ENCODE measurements around the gene B3GLCT.
"Not testable (repeated sequence)": the region's sequence is repeated elsewhere in the genome, so short reads cannot be mapped to it uniquely, and the experiment has no call there.

B3GLCT gene

DNA sequence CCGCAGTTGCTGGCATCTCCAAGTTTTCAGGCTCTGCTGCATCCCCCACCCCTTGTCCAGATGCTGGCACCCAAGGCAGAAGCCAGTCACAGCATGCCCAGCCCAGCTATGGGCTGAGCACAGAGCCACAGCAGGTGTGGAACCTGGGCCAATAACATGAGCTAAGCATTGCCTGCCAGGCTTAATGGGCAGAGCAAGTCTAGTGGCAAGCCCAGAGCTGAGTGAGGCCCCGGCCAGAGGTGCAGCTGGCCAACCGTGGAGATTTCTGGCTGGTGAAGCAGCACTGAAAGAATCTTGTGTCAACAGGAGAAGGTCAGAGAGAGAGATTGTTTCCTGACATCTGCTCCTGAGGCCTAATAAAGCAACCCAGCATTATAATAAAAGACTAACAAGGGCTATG is 111.0 kb downstream of the B3GLCT start:
- no peak for ATAC-seq (ENCODE audit: low read depth)
- H3K27me3 Mint-ChIP-seq, result no peaks in the 10 kb centered on the region
- no peak for DNase-seq (ENCODE audit: low spot score in 2 of 2)
- no peaks in the 10 kb centered on the region for H3K4me1 Mint-ChIP-seq
- peaks cover 26% of the 10 kb centered on the region for H3K36me3 Mint-ChIP-seq
- H3K4me3 Mint-ChIP-seq, result no peak overlapping the region
- H3K27ac Mint-ChIP-seq, result no peak overlapping the region
- H3K9me3 Mint-ChIP-seq, result peaks cover 27% of the 10 kb centered on the region

DNA sequence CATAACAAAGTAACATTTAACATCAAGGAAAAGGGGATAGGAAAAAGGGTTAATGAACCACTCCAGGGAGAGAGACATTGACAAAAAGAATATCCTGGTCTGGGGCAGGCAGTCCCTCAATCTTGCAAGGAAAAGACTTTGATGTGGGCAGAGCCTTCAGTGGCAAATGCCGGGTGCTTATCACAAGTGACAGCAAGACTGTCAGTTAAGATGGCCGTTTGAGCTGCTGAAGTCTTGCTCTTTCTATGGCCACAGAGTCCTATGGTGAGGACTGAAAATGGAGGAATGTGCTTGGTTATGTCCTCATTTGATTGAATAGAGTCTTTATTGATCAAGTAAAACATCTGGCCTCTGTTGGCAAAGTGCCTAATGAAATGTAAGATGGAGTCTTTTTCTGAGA is 112.1 kb downstream of the B3GLCT start:
- DNase-seq (ENCODE audit: low spot score in 2 of 2) (no peak), ATAC-seq (ENCODE audit: low read depth) (no peak)
- Mint-ChIP-seq H3K9me3 (peaks cover 28% of the 10 kb centered on the region), H3K4me3 (no peak overlapping the region), H3K4me1 (no peaks in the 10 kb centered on the region), H3K27ac (no peak overlapping the region), H3K36me3 (peaks cover 26% of the 10 kb centered on the region), H3K27me3 (no peaks in the 10 kb centered on the region)

DNA sequence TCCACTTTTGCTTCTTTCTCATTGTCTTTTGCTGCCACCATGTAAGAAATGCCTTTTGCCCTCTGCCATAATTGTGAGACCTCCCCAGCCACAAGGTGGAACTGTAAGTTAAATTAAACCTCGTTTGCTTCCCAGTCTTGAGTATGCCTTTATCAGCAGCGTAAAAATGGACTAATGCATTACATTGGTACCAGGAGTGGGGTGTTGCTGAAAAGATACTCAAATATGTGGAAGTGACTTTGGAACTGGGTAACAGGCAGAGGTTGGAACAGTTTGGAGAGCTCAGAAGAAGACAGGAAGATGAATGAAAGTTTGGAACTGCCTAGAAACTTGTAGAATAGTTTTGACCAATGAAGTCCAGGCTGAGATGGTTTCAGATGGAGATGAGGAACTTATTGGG is 115.2 kb downstream of the B3GLCT start:
- H3K4me3 Mint-ChIP-seq, result no peak overlapping the region
- H3K27me3 Mint-ChIP-seq, result no peaks in the 10 kb centered on the region
- DNase-seq (ENCODE audit: low spot score in 2 of 2), result no peak
- no peak overlapping the region for H3K27ac Mint-ChIP-seq
- ATAC-seq (ENCODE audit: low read depth), result no peak
- no peaks in the 10 kb centered on the region for H3K4me1 Mint-ChIP-seq
- H3K9me3 Mint-ChIP-seq, result peaks cover 23% of the 10 kb centered on the region
- peaks cover 31% of the 10 kb centered on the region for H3K36me3 Mint-ChIP-seq

DNA sequence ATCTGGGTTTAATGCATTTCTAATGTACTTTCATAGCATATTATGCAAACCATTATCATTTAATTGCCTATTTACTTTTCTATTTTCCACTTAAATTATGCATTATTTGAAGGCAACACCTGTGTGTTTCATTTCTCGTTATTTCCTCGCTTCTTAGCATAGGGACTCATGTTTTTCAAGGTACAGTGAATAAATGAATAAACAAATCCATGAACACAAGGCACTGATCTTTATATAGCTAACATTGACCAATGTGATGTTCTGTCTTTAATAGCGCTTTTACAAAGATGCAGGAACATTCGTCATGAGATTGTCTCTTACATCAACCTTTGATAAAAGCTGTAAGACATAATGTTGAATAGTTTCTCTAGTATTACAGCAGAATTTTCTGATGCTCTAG is 121.2 kb downstream of the B3GLCT start:
- peaks cover 13% of the 10 kb centered on the region for H3K36me3 Mint-ChIP-seq
- peaks cover 10% of the 10 kb centered on the region for H3K4me1 Mint-ChIP-seq
- DNase-seq (ENCODE audit: low spot score in 2 of 2) (no peak), ATAC-seq (ENCODE audit: low read depth) (peak; percentile 77)
- H3K9me3 Mint-ChIP-seq, result peaks cover 3% of the 10 kb centered on the region
- H3K27me3 Mint-ChIP-seq, result no peaks in the 10 kb centered on the region
- H3K27ac Mint-ChIP-seq, result no peak overlapping the region
- H3K4me3 Mint-ChIP-seq, result no peak overlapping the region

DNA sequence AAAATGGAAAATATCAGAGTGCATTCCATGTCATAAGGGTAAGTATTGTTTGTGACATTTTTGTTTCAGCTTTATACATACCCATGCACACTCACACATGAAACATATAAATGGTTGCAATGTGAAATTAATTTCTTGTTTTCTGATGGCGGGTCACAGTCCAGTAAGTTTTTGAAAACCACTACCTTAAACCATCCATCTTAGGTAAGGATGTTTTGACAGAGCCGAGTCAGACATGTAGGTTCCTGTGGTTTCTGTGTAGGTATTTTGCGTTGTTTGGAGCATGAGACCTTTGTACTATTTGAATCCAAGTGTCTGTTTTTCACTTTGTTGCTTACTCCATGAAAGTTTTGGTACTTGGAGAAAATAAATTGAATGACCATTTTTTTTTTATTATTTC is 121.7 kb downstream of the B3GLCT start:
- Mint-ChIP-seq H3K36me3 (peaks cover 14% of the 10 kb centered on the region), H3K27ac (no peak overlapping the region), H3K27me3 (no peaks in the 10 kb centered on the region), H3K4me3 (no peak overlapping the region), H3K4me1 (peaks cover 10% of the 10 kb centered on the region), H3K9me3 (peaks cover 2% of the 10 kb centered on the region)
- DNase-seq (ENCODE audit: low spot score in 2 of 2) (no peak), ATAC-seq (ENCODE audit: low read depth) (peak; percentile 69)

DNA sequence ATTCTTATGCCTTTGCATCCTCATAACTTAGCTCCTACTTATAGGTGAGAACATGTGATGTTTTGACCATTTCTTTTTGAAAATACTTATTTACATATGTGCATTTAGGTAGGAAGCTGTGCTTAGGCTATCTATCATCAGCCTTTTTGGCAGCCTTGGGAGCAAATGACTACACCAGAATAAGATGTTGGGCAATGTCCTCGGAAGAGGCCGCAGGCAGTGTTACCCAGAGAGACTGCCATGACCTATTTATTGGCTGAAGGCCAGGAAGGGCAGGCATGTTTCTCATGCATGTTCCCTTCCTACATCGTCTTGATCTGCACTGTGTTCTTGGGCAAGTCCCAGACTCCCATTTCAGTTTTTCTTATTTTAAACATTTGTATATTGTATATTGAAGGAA is 122.3 kb downstream of the B3GLCT start:
- ATAC-seq (ENCODE audit: low read depth) (no peak), DNase-seq (ENCODE audit: low spot score in 2 of 2) (no peak)
- no peaks in the 10 kb centered on the region for H3K27me3 Mint-ChIP-seq
- H3K9me3 Mint-ChIP-seq, result peaks cover 2% of the 10 kb centered on the region
- no peak overlapping the region for H3K27ac Mint-ChIP-seq
- peaks cover 10% of the 10 kb centered on the region for H3K4me1 Mint-ChIP-seq
- peaks cover 17% of the 10 kb centered on the region for H3K36me3 Mint-ChIP-seq
- H3K4me3 Mint-ChIP-seq, result no peak overlapping the region

DNA sequence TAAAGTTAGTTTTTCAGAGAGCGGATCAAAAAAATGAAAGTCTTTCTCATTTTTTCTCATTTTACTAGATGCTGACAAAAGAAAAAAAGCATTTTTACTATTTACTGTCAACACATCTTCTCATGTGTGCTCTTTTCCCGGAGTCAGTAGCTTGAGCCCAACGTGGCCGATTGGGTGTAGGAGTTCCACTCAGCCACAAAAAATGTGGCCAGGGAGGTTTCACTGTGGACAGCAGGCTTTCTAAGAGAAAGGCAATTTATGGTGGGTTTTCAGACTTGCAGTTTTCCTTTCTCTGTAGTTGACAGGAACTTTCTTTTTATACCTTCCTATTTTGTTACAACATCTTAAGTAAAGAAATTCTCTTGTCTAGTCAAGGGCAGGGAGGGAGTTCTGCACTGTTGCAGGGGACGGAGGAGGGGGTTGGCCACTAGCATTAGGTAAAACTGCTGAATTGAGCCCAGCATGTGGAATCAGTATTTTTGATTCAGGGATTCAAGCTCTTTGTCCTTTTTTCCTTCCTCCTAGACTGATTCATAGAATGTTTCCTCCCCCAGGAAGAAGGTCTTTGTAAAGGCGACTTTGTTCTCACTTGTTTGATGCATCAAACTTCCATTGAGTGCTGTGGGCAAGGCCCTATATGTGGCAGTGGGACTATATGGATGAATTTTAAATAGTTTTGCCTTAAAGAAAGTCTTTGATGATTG is 123.1 kb downstream of the B3GLCT start:
- no peak overlapping the region for H3K27ac Mint-ChIP-seq
- peaks cover 10% of the 10 kb centered on the region for H3K4me1 Mint-ChIP-seq
- ATAC-seq (ENCODE audit: low read depth) (no peak), DNase-seq (ENCODE audit: low spot score in 2 of 2) (no peak)
- H3K4me3 Mint-ChIP-seq, result no peak overlapping the region
- H3K9me3 Mint-ChIP-seq, result peaks cover 2% of the 10 kb centered on the region
- H3K36me3 Mint-ChIP-seq, result peaks cover 15% of the 10 kb centered on the region
- no peaks in the 10 kb centered on the region for H3K27me3 Mint-ChIP-seq

DNA sequence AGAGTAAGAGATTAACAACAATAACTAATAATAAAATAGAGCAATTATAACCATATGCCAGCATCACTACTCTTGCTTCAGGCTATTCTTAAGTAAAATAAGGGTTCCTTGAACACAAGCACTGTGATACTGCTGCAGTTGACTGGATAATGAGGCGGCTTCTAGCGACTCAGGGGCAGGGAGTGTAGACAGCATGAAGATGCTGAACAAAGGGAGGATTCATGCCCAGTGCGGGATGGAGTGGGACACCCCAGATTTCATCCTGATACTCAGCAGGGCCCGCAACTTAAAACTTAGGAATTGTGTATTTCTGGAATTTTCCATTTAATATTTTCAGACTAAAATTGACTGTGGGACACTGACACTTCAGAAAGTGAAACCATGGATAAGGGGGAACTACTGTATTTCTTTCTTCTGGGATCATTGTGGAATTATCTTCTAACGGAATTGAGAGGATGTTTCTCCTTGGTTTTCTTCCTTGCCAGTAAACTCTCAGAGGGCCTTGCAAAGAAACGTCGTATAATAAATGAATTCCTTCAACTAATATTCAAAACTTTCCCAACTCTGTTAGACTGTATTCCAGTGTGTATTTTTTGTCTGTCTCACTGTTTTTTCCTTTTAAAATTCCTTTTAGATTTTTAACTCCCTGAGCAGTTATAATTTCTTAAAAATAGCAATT is 127.5 kb downstream of the B3GLCT start:
- ATAC-seq (ENCODE audit: low read depth) (no peak), DNase-seq (ENCODE audit: low spot score in 2 of 2) (no peak)
- H3K4me1 Mint-ChIP-seq, result no peaks in the 10 kb centered on the region
- no peak overlapping the region for H3K27ac Mint-ChIP-seq
- H3K36me3 Mint-ChIP-seq, result peaks cover 21% of the 10 kb centered on the region
- H3K4me3 Mint-ChIP-seq, result no peak overlapping the region
- no peaks in the 10 kb centered on the region for H3K27me3 Mint-ChIP-seq
- H3K9me3 Mint-ChIP-seq, result no peaks in the 10 kb centered on the region

DNA sequence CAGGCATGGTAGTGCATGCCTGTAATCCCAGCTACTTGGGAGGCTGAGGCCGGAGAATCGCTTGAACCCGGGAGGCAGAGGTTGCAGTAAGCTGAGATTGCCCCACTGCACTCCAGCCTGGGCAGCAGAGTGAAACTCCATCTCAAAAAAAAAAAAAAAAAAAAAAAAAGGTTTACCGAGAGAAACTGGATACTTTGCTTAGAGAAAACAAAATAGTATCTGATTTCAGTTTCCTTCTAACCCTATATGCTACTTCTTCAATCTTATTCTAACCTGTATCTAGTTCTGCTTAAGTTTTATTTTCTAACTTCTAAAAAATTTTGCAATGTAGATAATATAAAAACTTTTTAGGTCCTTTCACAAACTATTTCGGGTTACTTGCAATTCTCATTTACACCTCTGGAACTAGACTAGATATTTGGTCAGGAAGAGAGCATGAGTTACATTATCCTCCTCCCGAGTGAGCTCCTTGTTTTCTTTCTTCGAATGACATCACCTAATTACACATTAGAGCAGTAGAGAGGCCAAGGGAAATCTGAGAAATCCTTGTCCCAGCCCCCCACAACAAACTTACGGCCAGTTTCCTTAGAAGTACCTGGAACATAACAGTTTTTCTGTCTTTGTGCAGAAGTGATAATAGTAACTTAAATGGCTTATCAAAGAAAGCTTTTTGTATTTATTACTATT is 128.9 kb downstream of the B3GLCT start:
- no peak overlapping the region for H3K4me3 Mint-ChIP-seq
- no peaks in the 10 kb centered on the region for H3K9me3 Mint-ChIP-seq
- no peaks in the 10 kb centered on the region for H3K4me1 Mint-ChIP-seq
- ATAC-seq (ENCODE audit: low read depth) (no peak), DNase-seq (ENCODE audit: low spot score in 2 of 2) (no peak)
- H3K27me3 Mint-ChIP-seq, result no peaks in the 10 kb centered on the region
- peaks cover 21% of the 10 kb centered on the region for H3K36me3 Mint-ChIP-seq
- H3K27ac Mint-ChIP-seq, result no peak overlapping the region

DNA sequence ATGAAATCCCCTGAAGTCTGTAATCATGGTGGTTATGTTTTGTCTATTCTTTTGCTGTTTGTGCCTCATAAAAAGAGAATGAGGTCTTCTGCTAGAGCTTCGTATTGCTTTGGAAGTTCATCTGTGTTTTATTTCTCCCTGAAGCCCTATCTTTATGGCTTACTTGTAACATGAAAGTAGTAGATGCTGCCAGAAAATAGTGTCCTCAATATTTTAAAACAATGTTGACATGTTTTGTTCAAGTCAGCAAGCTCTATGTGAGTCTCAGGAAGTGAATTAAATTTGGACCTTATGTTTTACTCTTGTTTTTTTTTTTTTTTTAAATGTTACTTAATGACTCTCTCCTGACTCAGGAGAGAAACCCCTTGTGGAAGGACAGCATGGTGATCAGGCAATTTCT is 130.5 kb downstream of the B3GLCT start:
- no peaks in the 10 kb centered on the region for H3K4me1 Mint-ChIP-seq
- H3K4me3 Mint-ChIP-seq, result no peak overlapping the region
- no peaks in the 10 kb centered on the region for H3K27me3 Mint-ChIP-seq
- no peak for ATAC-seq (ENCODE audit: low read depth)
- H3K9me3 Mint-ChIP-seq, result no peaks in the 10 kb centered on the region
- peaks cover 15% of the 10 kb centered on the region for H3K36me3 Mint-ChIP-seq
- no peak for DNase-seq (ENCODE audit: low spot score in 2 of 2)
- no peak overlapping the region for H3K27ac Mint-ChIP-seq

DNA sequence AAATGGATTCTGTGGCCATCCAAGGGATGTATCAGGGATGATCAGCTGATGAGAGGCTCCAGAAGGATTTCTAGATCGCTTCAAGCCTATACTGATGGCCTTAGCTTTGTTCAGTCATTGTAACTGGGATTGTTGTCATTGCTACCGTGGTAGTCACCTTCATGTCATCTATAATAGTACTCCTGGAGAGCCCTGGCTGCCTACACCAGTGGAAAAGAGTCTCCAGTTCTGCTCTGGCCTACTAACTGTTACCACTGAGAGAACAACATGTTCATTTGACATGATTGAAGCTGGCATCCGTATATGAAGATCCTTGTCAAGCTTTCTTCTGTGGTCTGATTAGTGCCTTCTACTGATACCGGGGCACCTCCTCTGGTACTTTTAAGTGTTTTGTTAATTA is 131.3 kb downstream of the B3GLCT start:
- Mint-ChIP-seq H3K27me3 (no peaks in the 10 kb centered on the region), H3K9me3 (no peaks in the 10 kb centered on the region), H3K27ac (no peak overlapping the region), H3K4me1 (no peaks in the 10 kb centered on the region), H3K4me3 (no peak overlapping the region), H3K36me3 (peaks cover 14% of the 10 kb centered on the region)
- ATAC-seq (ENCODE audit: low read depth), result no peak
- DNase-seq (ENCODE audit: low spot score in 2 of 2), result no peak

DNA sequence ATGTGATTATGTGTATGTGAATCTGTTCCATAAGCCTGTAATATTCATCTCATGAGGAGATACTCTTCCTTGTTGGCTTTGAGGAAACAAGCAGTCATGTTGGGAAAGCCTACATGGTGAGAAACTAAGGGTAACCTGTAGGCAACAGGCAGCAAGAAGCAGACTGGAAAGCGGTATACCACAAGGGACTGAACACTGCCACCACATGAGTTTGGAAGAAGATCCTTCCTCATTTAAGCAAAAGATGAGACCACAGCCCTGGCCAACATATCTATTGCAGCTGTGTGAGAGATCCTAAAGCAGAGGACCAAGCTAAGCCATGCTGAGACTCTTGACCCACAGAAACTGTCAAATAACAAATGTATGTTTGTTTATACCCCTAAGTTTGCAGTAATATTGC is 134.8 kb downstream of the B3GLCT start:
- ATAC-seq (ENCODE audit: low read depth) (no peak), DNase-seq (ENCODE audit: low spot score in 2 of 2) (no peak)
- peaks cover 2% of the 10 kb centered on the region for H3K27me3 Mint-ChIP-seq
- H3K4me1 Mint-ChIP-seq, result no peaks in the 10 kb centered on the region
- no peak overlapping the region for H3K4me3 Mint-ChIP-seq
- H3K36me3 Mint-ChIP-seq, result peaks cover 5% of the 10 kb centered on the region
- no peak overlapping the region for H3K27ac Mint-ChIP-seq
- peaks cover 5% of the 10 kb centered on the region for H3K9me3 Mint-ChIP-seq

DNA sequence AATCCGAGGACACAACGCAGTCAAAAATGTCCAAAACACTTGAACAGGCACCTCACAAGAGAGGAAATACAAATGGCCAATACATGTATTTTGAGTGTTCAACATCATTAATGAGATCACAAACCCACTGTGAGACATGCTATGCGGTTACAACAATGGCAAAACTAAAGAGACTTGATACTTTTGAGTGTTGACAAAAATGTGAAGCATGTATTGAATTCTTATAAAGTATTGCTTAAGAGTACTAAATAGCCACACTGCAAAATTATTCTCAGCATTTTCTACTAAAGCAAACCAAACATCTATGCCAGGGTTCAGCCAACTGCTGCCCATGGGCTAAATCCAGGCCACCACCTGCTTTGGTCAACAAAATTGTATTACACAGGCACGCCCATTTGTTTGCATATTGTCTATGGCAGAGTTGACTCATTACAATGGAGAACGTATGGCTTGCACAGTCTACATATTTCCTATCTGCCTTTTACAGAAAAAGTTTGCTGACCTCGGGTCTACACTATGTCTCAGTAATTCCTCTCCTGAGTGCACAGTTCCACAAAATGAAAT is 135.3 kb downstream of the B3GLCT start:
- ATAC-seq (ENCODE audit: low read depth), result no peak
- DNase-seq (ENCODE audit: low spot score in 2 of 2), result no peak
- Mint-ChIP-seq H3K4me3 (no peak overlapping the region), H3K36me3 (peaks cover 4% of the 10 kb centered on the region), H3K4me1 (no peaks in the 10 kb centered on the region), H3K9me3 (peaks cover 5% of the 10 kb centered on the region), H3K27me3 (peaks cover 2% of the 10 kb centered on the region), H3K27ac (no peak overlapping the region)

DNA sequence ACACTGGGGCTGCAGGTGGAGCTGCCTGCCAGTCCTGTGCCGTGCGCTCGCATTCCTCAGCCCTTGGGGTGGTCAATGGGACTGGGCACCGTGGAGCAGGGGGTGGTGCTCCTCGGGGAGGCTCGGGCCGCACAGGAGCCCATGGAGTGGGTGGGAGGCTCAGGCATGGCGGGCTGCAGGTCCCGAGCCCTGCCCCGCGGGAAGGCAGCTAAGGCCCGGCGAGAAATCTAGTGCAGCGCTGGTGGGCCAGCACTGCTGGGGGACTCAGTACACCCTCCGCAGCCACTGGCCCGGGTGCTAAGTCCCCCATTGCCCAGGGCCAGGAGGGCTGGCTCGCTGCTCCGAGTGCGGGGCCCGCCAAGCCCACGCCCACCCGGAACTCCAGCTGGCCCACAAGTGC is 139.8 kb downstream of the B3GLCT start:
- ATAC-seq (ENCODE audit: low read depth); H3K27me3 Mint-ChIP-seq; H3K4me3 Mint-ChIP-seq; H3K36me3 Mint-ChIP-seq; H3K9me3 Mint-ChIP-seq; H3K4me1 Mint-ChIP-seq; DNase-seq (ENCODE audit: low spot score in 2 of 2); H3K27ac Mint-ChIP-seq: not testable (repeated sequence)
